Measurements from ENCODE around the gene ZBTB20.

Gene ZBTB20

DNA sequence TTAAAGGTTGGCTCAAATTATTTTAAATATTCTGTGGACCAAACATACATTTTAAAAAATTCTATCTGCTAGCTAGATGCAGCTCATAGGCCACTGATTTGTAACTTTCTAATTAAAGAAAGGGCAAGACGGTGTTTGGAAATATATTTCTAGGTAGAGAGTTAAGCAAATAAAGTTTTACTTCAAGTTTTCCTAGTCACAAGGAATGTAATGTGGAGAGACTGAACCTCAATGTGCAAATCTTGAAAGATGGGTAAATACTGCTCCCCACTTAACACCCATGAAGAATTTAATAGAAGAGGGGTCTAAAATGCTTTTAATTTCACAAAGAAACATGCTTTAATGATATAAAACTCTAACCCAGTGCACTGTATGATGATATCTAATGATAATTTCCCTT lies 678.0 kb downstream of the ZBTB20 start:
- Histone ChIP-seq H3K4me3 (ENCODE audit: insufficient read depth, low read depth, low read length) (no peak overlapping the region), H3K9me3 (ENCODE audit: control insufficient read depth, low read length) (no peaks in the 10 kb centered on the region), H3K36me3 (ENCODE audit: control insufficient read depth, insufficient read depth, low read length) (no peaks in the 10 kb centered on the region), H3K27me3 (ENCODE audit: control insufficient read depth, insufficient read depth, low read length, poor library complexity, severe bottlenecking) (no peaks in the 10 kb centered on the region), H3K27ac (ENCODE audit: insufficient read depth, low read depth, low read length, poor library complexity, severe bottlenecking) (no peak overlapping the region), H3K4me1 (ENCODE audit: control insufficient read depth, insufficient read depth, low read length) (no peaks in the 10 kb centered on the region)
- 100% methylated on average over 1 of the region's 1 CpG for WGBS, 2 experiments

- Histone ChIP-seq H3K36me3 (ENCODE audit: control insufficient read depth, insufficient read depth, low read length) (no peaks in the 10 kb centered on the region), H3K4me1 (ENCODE audit: control insufficient read depth, insufficient read depth, low read length) (no peaks in the 10 kb centered on the region), H3K4me3 (ENCODE audit: insufficient read depth, low read depth, low read length) (no peak overlapping the region), H3K9me3 (ENCODE audit: control insufficient read depth, low read length) (no peaks in the 10 kb centered on the region), H3K27ac (ENCODE audit: insufficient read depth, low read depth, low read length, poor library complexity, severe bottlenecking) (no peak overlapping the region), H3K27me3 (ENCODE audit: control insufficient read depth, insufficient read depth, low read length, poor library complexity, severe bottlenecking) (no peaks in the 10 kb centered on the region)
- WGBS, 2 experiments, result 83 to 87% methylated on average over 4 of the region's 4 CpGs
Observed at GRCh38 chr3:114466816-114467215, 680.3 kb downstream of the ZBTB20 start.

DNA sequence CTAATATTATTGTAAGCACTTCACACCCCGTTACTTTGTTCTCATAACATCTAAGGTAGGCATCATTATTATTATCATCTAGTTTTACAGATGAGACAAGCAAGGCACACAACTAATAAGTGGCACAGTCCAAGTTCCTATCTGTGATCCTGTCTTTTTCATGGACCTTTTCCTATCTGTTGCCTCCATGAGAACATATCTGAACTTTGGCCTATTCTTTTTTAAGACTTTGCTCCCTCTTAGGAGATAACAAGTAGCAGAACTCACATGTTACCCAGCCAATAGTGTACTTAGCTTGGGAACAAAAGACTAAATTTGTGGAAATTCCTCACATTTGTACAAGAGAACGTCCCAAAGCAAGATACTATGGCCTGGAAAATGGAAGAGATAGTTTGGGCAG lies 680.8 kb downstream of the ZBTB20 start:
- Histone ChIP-seq H3K4me3 (ENCODE audit: insufficient read depth, low read depth, low read length) (no peak overlapping the region), H3K4me1 (ENCODE audit: control insufficient read depth, insufficient read depth, low read length) (no peaks in the 10 kb centered on the region), H3K9me3 (ENCODE audit: control insufficient read depth, low read length) (no peaks in the 10 kb centered on the region), H3K27me3 (ENCODE audit: control insufficient read depth, insufficient read depth, low read length, poor library complexity, severe bottlenecking) (no peaks in the 10 kb centered on the region), H3K36me3 (ENCODE audit: control insufficient read depth, insufficient read depth, low read length) (no peaks in the 10 kb centered on the region), H3K27ac (ENCODE audit: insufficient read depth, low read depth, low read length, poor library complexity, severe bottlenecking) (no peak overlapping the region)
- WGBS, 2 experiments, result 92 to 100% methylated on average over 2 of the region's 2 CpGs

DNA sequence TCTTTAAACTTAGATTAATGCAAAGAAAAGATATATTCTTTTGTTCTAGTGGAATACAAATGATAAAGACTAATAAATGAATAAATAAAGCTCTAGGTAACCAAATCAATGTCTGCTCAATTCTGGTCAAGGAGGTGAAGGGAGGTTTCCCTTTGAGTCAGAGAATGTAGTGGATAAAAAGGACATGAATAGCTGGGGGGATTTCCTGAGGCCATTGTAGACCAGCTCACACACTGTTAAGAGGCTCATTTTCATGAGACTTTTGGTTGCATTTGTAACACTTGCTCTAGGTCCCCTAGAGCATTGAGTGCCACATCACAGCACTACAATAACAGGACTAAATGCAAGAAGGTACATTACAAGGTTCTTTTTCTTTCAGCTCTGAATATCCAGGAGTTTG lies 682.5 kb downstream of the ZBTB20 start:
- Histone ChIP-seq H3K4me3 (ENCODE audit: insufficient read depth, low read depth, low read length) (no peak overlapping the region), H3K4me1 (ENCODE audit: control insufficient read depth, insufficient read depth, low read length) (no peaks in the 10 kb centered on the region), H3K27ac (ENCODE audit: insufficient read depth, low read depth, low read length, poor library complexity, severe bottlenecking) (no peak overlapping the region), H3K27me3 (ENCODE audit: control insufficient read depth, insufficient read depth, low read length, poor library complexity, severe bottlenecking) (no peaks in the 10 kb centered on the region), H3K9me3 (ENCODE audit: control insufficient read depth, low read length) (no peaks in the 10 kb centered on the region), H3K36me3 (ENCODE audit: control insufficient read depth, insufficient read depth, low read length) (no peaks in the 10 kb centered on the region)

DNA sequence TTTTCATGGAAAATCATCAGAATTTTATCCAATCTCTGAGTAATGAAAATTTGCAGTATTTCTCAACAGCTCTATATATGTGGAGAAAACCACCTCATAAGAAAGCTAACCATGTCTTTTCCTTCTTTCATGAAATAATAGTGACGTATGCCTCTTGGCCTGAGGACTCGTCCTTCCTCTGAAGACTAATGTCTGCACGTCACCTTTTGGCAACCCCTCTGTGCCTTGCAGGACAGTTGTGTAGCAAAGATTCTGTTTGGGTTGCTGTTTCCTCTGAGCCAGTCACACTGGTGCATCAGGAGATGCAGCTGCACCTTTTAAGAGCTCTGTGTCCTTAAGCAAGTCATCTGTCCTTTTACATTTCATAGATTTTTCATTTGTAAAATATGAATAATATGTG lies 684.3 kb downstream of the ZBTB20 start:
- no peak overlapping the region for H3K27ac ChIP-seq (ENCODE audit: insufficient read depth, low read depth, low read length, poor library complexity, severe bottlenecking)
- H3K36me3 ChIP-seq (ENCODE audit: control insufficient read depth, insufficient read depth, low read length), result no peaks in the 10 kb centered on the region
- no peaks in the 10 kb centered on the region for H3K27me3 ChIP-seq (ENCODE audit: control insufficient read depth, insufficient read depth, low read length, poor library complexity, severe bottlenecking)
- WGBS, 2 experiments, result 93 to 98% methylated on average over 3 of the region's 3 CpGs
- no peaks in the 10 kb centered on the region for H3K4me1 ChIP-seq (ENCODE audit: control insufficient read depth, insufficient read depth, low read length)
- H3K9me3 ChIP-seq (ENCODE audit: control insufficient read depth, low read length), result no peaks in the 10 kb centered on the region
- H3K4me3 ChIP-seq (ENCODE audit: insufficient read depth, low read depth, low read length), result no peak overlapping the region

DNA sequence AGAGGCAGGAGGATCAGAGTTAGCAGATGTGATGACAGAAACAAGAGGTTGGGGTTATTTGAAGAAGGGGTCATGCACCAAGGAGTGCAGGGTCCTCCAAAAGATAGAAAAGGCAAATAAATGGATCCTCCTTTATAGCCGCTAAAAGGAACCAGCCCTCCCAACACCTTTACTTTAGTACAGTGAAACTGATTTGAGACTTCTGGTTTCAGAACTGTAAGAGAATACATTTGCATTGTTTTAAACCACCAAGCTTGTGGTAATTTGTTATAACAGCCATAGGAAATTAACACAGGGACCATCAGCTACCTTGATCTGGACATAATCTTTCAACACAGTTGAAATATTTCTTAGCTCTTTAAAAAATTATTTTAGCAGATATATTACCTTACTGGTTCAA lies 686.6 kb downstream of the ZBTB20 start:
- H3K4me1 ChIP-seq (ENCODE audit: control insufficient read depth, insufficient read depth, low read length), result no peaks in the 10 kb centered on the region
- no peaks in the 10 kb centered on the region for H3K27me3 ChIP-seq (ENCODE audit: control insufficient read depth, insufficient read depth, low read length, poor library complexity, severe bottlenecking)
- WGBS, 2 experiments, result 92 to 100% methylated on average over 1 of the region's 1 CpG
- no peak overlapping the region for H3K4me3 ChIP-seq (ENCODE audit: insufficient read depth, low read depth, low read length)
- H3K27ac ChIP-seq (ENCODE audit: insufficient read depth, low read depth, low read length, poor library complexity, severe bottlenecking), result no peak overlapping the region
- H3K36me3 ChIP-seq (ENCODE audit: control insufficient read depth, insufficient read depth, low read length), result no peaks in the 10 kb centered on the region
- no peaks in the 10 kb centered on the region for H3K9me3 ChIP-seq (ENCODE audit: control insufficient read depth, low read length)

- Histone ChIP-seq H3K36me3 (ENCODE audit: control insufficient read depth, insufficient read depth, low read length) (no peaks in the 10 kb centered on the region), H3K27me3 (ENCODE audit: control insufficient read depth, insufficient read depth, low read length, poor library complexity, severe bottlenecking) (no peaks in the 10 kb centered on the region), H3K9me3 (ENCODE audit: control insufficient read depth, low read length) (no peaks in the 10 kb centered on the region), H3K4me3 (ENCODE audit: insufficient read depth, low read depth, low read length) (no peak overlapping the region), H3K4me1 (ENCODE audit: control insufficient read depth, insufficient read depth, low read length) (peaks cover 5% of the 10 kb centered on the region), H3K27ac (ENCODE audit: insufficient read depth, low read depth, low read length, poor library complexity, severe bottlenecking) (no peak overlapping the region)
- 82% methylated on average over 4 of the region's 4 CpGs for WGBS, 2 experiments
Observed at GRCh38 chr3:114456742-114457141, 690.3 kb downstream of the ZBTB20 start.

DNA sequence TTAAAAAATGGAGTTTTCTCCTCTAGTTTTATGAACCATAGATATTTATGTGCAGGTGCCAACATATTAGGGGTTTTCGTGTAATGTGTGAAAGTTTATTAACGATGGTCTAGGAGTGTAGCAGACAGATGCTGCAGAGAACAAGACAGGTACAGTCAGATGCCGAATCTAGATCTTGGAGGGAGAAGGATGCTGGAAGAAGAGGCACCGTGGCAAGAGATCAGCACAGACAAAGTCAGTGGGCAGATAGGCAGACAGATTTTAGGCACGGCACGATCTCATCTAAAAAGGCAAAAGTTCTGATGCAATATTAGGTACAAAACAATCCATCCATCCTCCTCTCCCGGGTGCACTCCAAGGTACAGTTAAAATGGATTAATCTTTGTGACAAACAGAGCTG lies 691.7 kb downstream of the ZBTB20 start:
- Histone ChIP-seq H3K27ac (ENCODE audit: insufficient read depth, low read depth, low read length, poor library complexity, severe bottlenecking) (no peak overlapping the region), H3K4me1 (ENCODE audit: control insufficient read depth, insufficient read depth, low read length) (peaks cover 5% of the 10 kb centered on the region), H3K27me3 (ENCODE audit: control insufficient read depth, insufficient read depth, low read length, poor library complexity, severe bottlenecking) (no peaks in the 10 kb centered on the region), H3K36me3 (ENCODE audit: control insufficient read depth, insufficient read depth, low read length) (no peaks in the 10 kb centered on the region), H3K9me3 (ENCODE audit: control insufficient read depth, low read length) (no peaks in the 10 kb centered on the region), H3K4me3 (ENCODE audit: insufficient read depth, low read depth, low read length) (no peak overlapping the region)
- 83 to 84% methylated on average over 7 of the region's 7 CpGs for WGBS, 2 experiments

- no peaks in the 10 kb centered on the region for H3K9me3 ChIP-seq (ENCODE audit: control insufficient read depth, low read length)
- H3K4me1 ChIP-seq (ENCODE audit: control insufficient read depth, insufficient read depth, low read length), result peaks cover 5% of the 10 kb centered on the region
- H3K36me3 ChIP-seq (ENCODE audit: control insufficient read depth, insufficient read depth, low read length), result no peaks in the 10 kb centered on the region
- 21 to 26% methylated on average over 12 of the region's 12 CpGs for WGBS, 2 experiments
- no peak overlapping the region for H3K27ac ChIP-seq (ENCODE audit: insufficient read depth, low read depth, low read length, poor library complexity, severe bottlenecking)
- peak overlapping the region; percentile 24 for H3K4me3 ChIP-seq (ENCODE audit: insufficient read depth, low read depth, low read length)
- H3K27me3 ChIP-seq (ENCODE audit: control insufficient read depth, insufficient read depth, low read length, poor library complexity, severe bottlenecking), result no peaks in the 10 kb centered on the region
Observed at GRCh38 chr3:114454551-114455251, 692.4 kb downstream of the ZBTB20 start.

GRCh38 chr3:114453361-114453780 lies 693.7 kb downstream of the ZBTB20 start:
- WGBS, 2 experiments, result 80 to 83% methylated on average over 2 of the region's 2 CpGs
- H3K4me3 ChIP-seq (ENCODE audit: insufficient read depth, low read depth, low read length), result no peak overlapping the region
- no peaks in the 10 kb centered on the region for H3K27me3 ChIP-seq (ENCODE audit: control insufficient read depth, insufficient read depth, low read length, poor library complexity, severe bottlenecking)
- H3K4me1 ChIP-seq (ENCODE audit: control insufficient read depth, insufficient read depth, low read length), result peaks cover 5% of the 10 kb centered on the region
- H3K9me3 ChIP-seq (ENCODE audit: control insufficient read depth, low read length), result no peaks in the 10 kb centered on the region
- no peak overlapping the region for H3K27ac ChIP-seq (ENCODE audit: insufficient read depth, low read depth, low read length, poor library complexity, severe bottlenecking)
- no peaks in the 10 kb centered on the region for H3K36me3 ChIP-seq (ENCODE audit: control insufficient read depth, insufficient read depth, low read length)

DNA sequence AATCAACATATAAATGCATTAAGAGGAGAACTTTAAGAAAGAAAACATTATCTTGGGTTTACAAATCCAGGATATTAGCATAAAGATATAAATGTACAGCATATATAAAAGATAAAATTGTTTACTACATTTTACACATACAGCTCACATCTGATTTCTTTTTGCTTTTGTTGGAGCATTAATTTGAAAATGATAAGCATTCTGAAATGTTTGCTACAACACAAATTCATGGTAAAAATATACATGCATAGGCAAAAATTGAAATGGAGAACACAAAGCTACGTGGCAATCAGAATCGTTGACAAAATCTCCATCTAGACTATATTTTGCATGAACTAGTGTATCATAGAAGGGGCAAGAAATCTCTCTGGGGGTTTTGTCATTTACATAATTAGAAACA lies 694.2 kb downstream of the ZBTB20 start:
- 73 to 94% methylated on average over 2 of the region's 2 CpGs for WGBS, 2 experiments
- Histone ChIP-seq H3K4me1 (ENCODE audit: control insufficient read depth, insufficient read depth, low read length) (peaks cover 5% of the 10 kb centered on the region), H3K4me3 (ENCODE audit: insufficient read depth, low read depth, low read length) (no peak overlapping the region), H3K27ac (ENCODE audit: insufficient read depth, low read depth, low read length, poor library complexity, severe bottlenecking) (no peak overlapping the region), H3K36me3 (ENCODE audit: control insufficient read depth, insufficient read depth, low read length) (no peaks in the 10 kb centered on the region), H3K9me3 (ENCODE audit: control insufficient read depth, low read length) (no peaks in the 10 kb centered on the region), H3K27me3 (ENCODE audit: control insufficient read depth, insufficient read depth, low read length, poor library complexity, severe bottlenecking) (no peaks in the 10 kb centered on the region)
